AG04449 (cell line): ENCODE data around the gene DMRT2.

Experiments used
- CTCF ChIA-PET: fragments of 350-600 bp; formaldehyde crosslinking; extraction: SDS; loops from one replicate; lab custom pipeline; 2021; ENCODE audit warnings: antibody characterized with exemption; lab: Yijun Ruan, JAX
- POLR2A ChIA-PET: fragments of 400-600, 350-600 bp; formaldehyde crosslinking; extraction: SDS; loops from one replicate; lab custom pipeline; 2020; ENCODE audit warnings: antibody characterized with exemption, inconsistent platforms; lab: Yijun Ruan, JAX
- DNase-seq: peaks from one replicate; pipeline ENCODE4 v3.0.0-alpha.2; 2010; ENCODE audit warnings: low read depth, low spot score
- H3K4me3 ChIP-seq: 2 replicates; pipeline ENCODE4 v1.5.1; 2011; ENCODE audit warnings: low read depth, mild to moderate bottlenecking, control low read depth, low read length
- TF ChIP-seq, protein P1 (sequence below): IDR thresholded peaks from one replicate; pipeline ENCODE4 v1.5.1; 2011; ENCODE audit warnings: mild to moderate bottlenecking, moderate library complexity, low read length, control low read depth, inconsistent platforms; ENCODE audit not compliant: insufficient read depth; ENCODE audit errors: missing control alignments

Gene DMRT2

DNA sequence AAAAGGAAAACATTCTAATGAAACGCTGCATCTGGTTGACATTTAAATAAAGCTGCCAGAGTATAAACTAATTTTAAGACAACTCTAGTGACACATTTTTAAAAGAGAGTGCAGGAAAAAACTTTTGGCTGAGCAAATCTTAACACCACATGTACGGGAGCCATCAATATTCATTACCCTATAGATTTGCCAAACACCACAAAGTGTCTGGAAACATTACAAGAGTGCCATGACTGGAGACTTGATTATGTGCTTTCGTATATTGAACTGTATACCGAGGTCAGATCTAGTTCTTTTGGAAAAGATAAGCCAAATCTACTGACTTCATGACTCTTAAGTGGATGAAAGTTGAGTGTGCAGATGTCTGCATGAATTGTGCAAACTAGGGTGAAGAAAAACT lies 10.6 kb upstream of the DMRT2 start:
- CTCF ChIA-PET, result interaction anchor here (1.4 kb wide), 1 partner anchor 30 kb away, joined by 4 read pairs; no protein-coding TSS in a partner anchor
- POLR2A ChIA-PET, result no interaction called here
- no peak overlapping the region for H3K4me3 ChIP-seq
- TF ChIP-seq, protein P1, sequence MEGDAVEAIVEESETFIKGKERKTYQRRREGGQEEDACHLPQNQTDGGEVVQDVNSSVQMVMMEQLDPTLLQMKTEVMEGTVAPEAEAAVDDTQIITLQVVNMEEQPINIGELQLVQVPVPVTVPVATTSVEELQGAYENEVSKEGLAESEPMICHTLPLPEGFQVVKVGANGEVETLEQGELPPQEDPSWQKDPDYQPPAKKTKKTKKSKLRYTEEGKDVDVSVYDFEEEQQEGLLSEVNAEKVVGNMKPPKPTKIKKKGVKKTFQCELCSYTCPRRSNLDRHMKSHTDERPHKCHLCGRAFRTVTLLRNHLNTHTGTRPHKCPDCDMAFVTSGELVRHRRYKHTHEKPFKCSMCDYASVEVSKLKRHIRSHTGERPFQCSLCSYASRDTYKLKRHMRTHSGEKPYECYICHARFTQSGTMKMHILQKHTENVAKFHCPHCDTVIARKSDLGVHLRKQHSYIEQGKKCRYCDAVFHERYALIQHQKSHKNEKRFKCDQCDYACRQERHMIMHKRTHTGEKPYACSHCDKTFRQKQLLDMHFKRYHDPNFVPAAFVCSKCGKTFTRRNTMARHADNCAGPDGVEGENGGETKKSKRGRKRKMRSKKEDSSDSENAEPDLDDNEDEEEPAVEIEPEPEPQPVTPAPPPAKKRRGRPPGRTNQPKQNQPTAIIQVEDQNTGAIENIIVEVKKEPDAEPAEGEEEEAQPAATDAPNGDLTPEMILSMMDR, result no peak
- DNase-seq, result no peak

DNA sequence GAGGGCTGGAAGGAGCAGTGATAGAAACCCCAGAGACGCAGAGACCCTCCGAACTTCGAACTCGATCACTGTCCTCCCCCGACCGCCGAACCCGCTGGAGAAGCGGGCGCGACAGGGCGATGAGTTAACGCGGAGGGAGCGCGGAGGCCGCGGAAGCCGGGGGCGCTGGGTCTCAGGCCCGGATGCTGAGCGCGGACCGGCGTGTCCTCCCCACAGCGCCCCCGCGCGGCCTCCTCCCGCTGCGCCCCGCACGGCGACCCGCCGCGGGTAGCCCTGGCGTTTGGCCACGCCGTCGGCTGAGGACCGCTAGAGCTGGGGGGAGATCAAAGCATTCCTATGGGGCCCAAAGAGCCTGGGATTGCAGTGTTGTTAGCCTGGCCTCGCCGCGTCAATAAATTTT lies 7.7 kb upstream of the DMRT2 start:
- ChIA-PET POLR2A (no interaction called here), CTCF (no interaction called here)
- DNase-seq, result no peak
- H3K4me3 ChIP-seq, result no peak overlapping the region
- TF ChIP-seq, protein P1, result peak; percentile 3

DNA sequence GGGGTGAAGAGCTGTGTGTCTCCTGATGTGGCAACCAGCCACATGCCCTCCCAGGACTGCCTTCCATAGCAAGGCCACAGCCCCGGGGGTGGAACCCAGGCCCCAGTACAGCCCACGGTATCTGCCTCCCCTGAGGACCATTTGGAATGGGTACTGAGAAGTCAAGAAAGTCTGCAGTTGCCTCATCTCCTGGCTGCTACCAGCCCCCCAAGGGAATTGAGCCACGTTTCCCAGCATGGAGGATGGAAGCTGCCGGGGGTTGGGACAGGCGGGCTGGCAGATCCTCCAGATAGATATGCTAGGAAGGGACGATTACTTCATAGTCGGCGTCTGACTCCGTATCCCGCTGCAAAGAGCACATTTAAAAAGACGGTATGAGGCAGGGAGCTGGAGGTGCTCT lies 5.5 kb upstream of the DMRT2 start:
- ChIA-PET POLR2A (no interaction called here), CTCF (no interaction called here)
- TF ChIP-seq, protein P1, result no peak
- no peak for DNase-seq
- no peak overlapping the region for H3K4me3 ChIP-seq

- no peak for DNase-seq
- no peak overlapping the region for H3K4me3 ChIP-seq
- ChIA-PET CTCF (no interaction called here), POLR2A (no interaction called here)
- TF ChIP-seq, protein P1, result no peak
Measured at GRCh38 chr9:1046639-1047572, 3.3 kb upstream of the DMRT2 start.

DNA sequence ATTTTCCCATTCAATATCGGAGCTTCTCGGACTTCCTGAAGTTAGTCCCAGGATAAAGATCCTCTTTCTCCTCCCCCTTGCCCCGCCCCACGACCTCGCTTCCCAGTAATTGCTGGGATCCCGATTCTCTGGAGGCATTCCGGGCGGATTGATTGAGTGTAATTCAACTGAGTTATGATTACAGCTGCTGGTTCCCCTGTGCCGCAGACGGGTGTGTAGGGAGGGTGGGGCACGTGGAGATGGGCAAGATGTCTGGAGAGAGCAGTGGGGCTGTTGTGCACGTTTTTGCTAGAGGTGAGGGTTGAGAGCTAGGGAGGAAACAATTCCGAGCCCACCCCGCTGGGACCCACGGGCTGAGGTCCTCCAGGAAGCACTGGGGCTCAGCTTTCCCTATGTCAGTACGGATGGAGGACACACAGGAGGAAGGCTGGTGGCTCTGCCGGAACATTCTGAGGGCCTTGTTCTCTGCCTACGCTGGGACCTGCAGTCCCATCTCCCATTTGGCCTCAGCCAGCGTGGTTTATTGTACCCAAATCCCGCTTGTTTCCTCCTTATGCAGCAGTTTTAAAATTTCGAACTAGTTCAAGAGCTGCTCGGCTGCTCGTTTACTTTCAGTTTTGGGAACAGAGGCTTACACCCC lies 2.4 kb upstream of the DMRT2 start:
- peak overlapping the region; percentile 36 for H3K4me3 ChIP-seq
- POLR2A ChIA-PET, result no interaction called here
- TF ChIP-seq, protein P1, result no peak
- DNase-seq, result no peak
- CTCF ChIA-PET, result no interaction called here

- TF ChIP-seq, protein P1, result no peak
- H3K4me3 ChIP-seq, result peak overlapping the region; percentile 36
- DNase-seq, result no peak
- CTCF ChIA-PET, result no interaction called here
- POLR2A ChIA-PET, result no interaction called here
Measured at GRCh38 chr9:1048231-1048619, 1.9 kb upstream of the DMRT2 start.
